GM12878 (cell line): Measurements from ENCODE around the gene WDR76. TPM values are rescaled to one million over a fixed set of nuclear protein-coding genes. Genes with fewer than 3 reads are reported as not detected.

Experiments
- ATAC-seq: fragments of 200-7000 bp; cut with Tn5 transposase; 3 replicates; pipeline ENCODE4 v1.9.1; 2020; ENCODE audit warnings: mild to moderate bottlenecking, moderate library complexity
- BruUV-seq: library from RNA; stranded (reverse); fragments of 400-500 nt; replicated peaks from 2 replicates; lab custom pipeline; 2021; lab: Mats Ljungman, UMichigan
- CTCF ChIA-PET: fragments of 300-600 bp; sonication (Branson Sonifier 250); formaldehyde crosslinking; extraction: SDS; loops from one replicate; lab custom pipeline; 2021; ENCODE audit warnings: inconsistent platforms; lab: Yijun Ruan, JAX
- POLR2A ChIA-PET: fragments of 350-600 bp; formaldehyde crosslinking; extraction: SDS; loops from one replicate; lab custom pipeline; 2021; ENCODE audit warnings: inconsistent platforms; lab: Charles Lee
- RAD21 ChIA-PET: fragments of 300-600 bp; sonication (Branson Sonifier 250); formaldehyde crosslinking; loops from one replicate; lab custom pipeline; 2023; ENCODE audit warnings: antibody characterized with exemption; ENCODE audit not compliant: unreplicated experiment; lab: Charles Lee
- SMC1A ChIA-PET: fragments of 300-600 bp; sonication (Branson Sonifier 250); formaldehyde crosslinking; loops from one replicate; lab custom pipeline; 2023; ENCODE audit not compliant: unreplicated experiment, uncharacterized antibody; lab: Charles Lee
- DNase-seq: peaks from one replicate; pipeline ENCODE4 v3.0.0-alpha.2; 2011; ENCODE audit warnings: low read depth, low spot score
- FAIRE-seq: peaks from 3 replicates; lab custom pipeline; 2011; peaks lifted over from hg19 to GRCh38; lab: Jason Lieb, UNC
- H2AFZ ChIP-seq: 2 replicates; pipeline ENCODE4 v1.6.0; 2011; ENCODE audit warnings: low read depth, low read length, control low read depth; ENCODE audit not compliant: control insufficient read depth
- H3K27ac ChIP-seq: 2 replicates; pipeline ENCODE4 v1.5.1; 2011; ENCODE audit warnings: control low read depth; ENCODE audit not compliant: control insufficient read depth, insufficient read depth
- H3K27me3 ChIP-seq, 2 experiments: replicated peaks in 1 of 2; 2 replicates each; pipeline versions ENCODE4 v1.6.0 to v1.6.1; 2011; ENCODE audit warnings: low read length in 1 of 2; ENCODE audit not compliant: control insufficient read depth in 2 of 2, insufficient read depth in 2 of 2
- H3K36me3 ChIP-seq, 2 experiments: 2 replicates each; pipeline ENCODE4 v1.5.1; 2011; ENCODE audit warnings: low read length in 1 of 2; ENCODE audit not compliant: control insufficient read depth in 2 of 2, insufficient read depth in 2 of 2
- H3K4me1 ChIP-seq: 2 replicates; pipeline ENCODE4 v1.6.1; 2011; ENCODE audit warnings: mild to moderate bottlenecking, low read length, moderate library complexity, mixed read lengths; ENCODE audit not compliant: control insufficient read depth, insufficient read depth
- H3K4me2 ChIP-seq: 2 replicates; pipeline ENCODE4 v1.6.0; 2011; ENCODE audit warnings: control low read depth; ENCODE audit not compliant: control insufficient read depth, insufficient read depth
- H3K4me3 ChIP-seq: fragments of 200-600 bp; sonication (generic); 2 replicates; pipeline ENCODE4 v1.5.1; 2016
- H3K79me2 ChIP-seq: 2 replicates; pipeline ENCODE4 v1.6.0; 2011; ENCODE audit warnings: low read length; ENCODE audit not compliant: control insufficient read depth, insufficient read depth
- H3K9ac ChIP-seq: 2 replicates; pipeline ENCODE4 v1.8.0; 2011; ENCODE audit warnings: low read length, control low read depth, mixed read lengths; ENCODE audit not compliant: control insufficient read depth, insufficient read depth
- H3K9me3 ChIP-seq: replicated peaks from 3 replicates; pipeline ENCODE4 v1.5.1; 2011; ENCODE audit warnings: mild to moderate bottlenecking, low read length; ENCODE audit not compliant: control insufficient read depth, insufficient read depth
- H4K20me1 ChIP-seq: 2 replicates; pipeline ENCODE4 v1.6.0; 2011; ENCODE audit not compliant: control insufficient read depth, insufficient read depth
- NFXL1 ChIP-seq: fragments of 450-650 bp; IDR thresholded peaks from 2 replicates; pipeline ENCODE4 v1.6.1; 2017; ENCODE audit warnings: antibody characterized with exemption, mild to moderate bottlenecking, borderline replicate concordance
- NR2F1 ChIP-seq: fragments of 450-650 bp; conservative IDR thresholded peaks from 2 replicates; pipeline ENCODE4 v1.6.1; 2017; ENCODE audit warnings: mild to moderate bottlenecking
- ZNF217 ChIP-seq: fragments of 450-650 bp; IDR thresholded peaks from 2 replicates; pipeline ENCODE4 v1.6.1; 2017; ENCODE audit warnings: antibody characterized with exemption, mild to moderate bottlenecking
- WGBS: methylation state at CpG from one replicate; pipeline ENCODE4 v1.1.6; 2016; ENCODE audit warnings: low lambda C conversion rate; ENCODE audit not compliant: insufficient replicate concordance, insufficient coverage; ENCODE audit errors: missing lambda C conversion rate; 5-methylcytosine and 5-hydroxymethylcytosine counted together
- in situ Hi-C: fragments of 300-500 bp; cut with MboI; formaldehyde crosslinking; loops from 9 replicates; pipeline ENCODE4 v1.14.3; 2018; ENCODE audit warnings: mixed read lengths
- intact Hi-C: fragments of 100-400 bp; cut with micrococcal nuclease; formaldehyde crosslinking; loops from one replicate; pipeline ENCODE4 v1.14.2; 2022; ENCODE audit not compliant: unreplicated experiment
- polyA plus RNA-seq, 11 experiments: library from polyadenylated mRNA; depleted of rRNA in 4 of 11; unstranded in 6 of 11; stranded (reverse) in 5 of 11; fragments of >200 nt; fragmentation: Nextera tagmentation in 4 of 11; fragmentation: Illumina TruSeq in 1 of 11; extraction: Ambion mirVana in 4 of 11; extraction: Trizol in 1 of 11; gene quantifications; 1 replicate in 1 of 11; 2 replicates in 10 of 11; pipeline versions ENCODE4 v1.2.1 to v1.2.3, GENCODE V29; 2011 to 2016; ENCODE audit warnings: inconsistent platforms in 2 of 11, missing spikeins in 2 of 11, low read depth in 1 of 11
- total RNA-seq, 4 experiments: library from RNA; depleted of rRNA in 3 of 4; stranded (reverse); fragments of >200 nt in 3 of 4; fragmentation: Illumina TruSeq in 1 of 4; extraction: Trizol in 1 of 4; gene quantifications; 2 replicates each; pipeline versions ENCODE4 v1.2.1 to v1.2.3, GENCODE V29; 2013 to 2021

The WDR76 gene
- total and polyA plus RNA-seq, 10 of the 15 experiments (the other 5 are each of a cell fraction or from before 2014, with no cell fraction given): 8.0 to 59.7 (median 34.5) TPM

DNA sequence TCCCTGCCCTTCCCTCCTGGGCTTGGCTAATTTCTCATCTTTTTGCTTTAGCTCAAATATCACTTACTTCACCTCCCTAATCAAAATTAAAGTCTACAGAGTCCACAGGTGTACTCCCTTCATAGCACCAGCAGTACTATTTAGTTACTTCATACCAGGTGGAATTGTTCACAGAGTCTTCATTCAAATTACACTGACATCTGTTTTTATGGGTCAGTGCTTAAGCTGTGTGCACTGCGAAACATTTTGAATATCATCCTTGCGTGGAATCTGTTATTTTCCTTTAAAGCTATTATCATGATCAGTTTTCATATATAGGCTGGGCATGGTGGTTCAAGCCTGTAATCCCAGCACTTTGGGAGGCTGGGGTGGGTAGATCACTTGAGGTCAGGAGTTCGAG lies 37.4 kb upstream of the WDR76 start:
- peak overlapping the region; percentile 94 for H3K27ac ChIP-seq
- H2AFZ ChIP-seq: peak overlapping the region; percentile 95
- no peaks in the 10 kb centered on the region for H3K9me3 ChIP-seq
- no TSS peak for BruUV-seq
- H3K9ac ChIP-seq: peak overlapping the region; percentile 69
- ChIA-PET RAD21 (interaction anchor here (0.9 to 3.6 kb wide), 9 partner anchors 11 to 54 kb away, joined by 4 to 54 read pairs (median 8); partner anchors contain the start of genes ELL3, HYPK, MFAP1 and SERINC4), CTCF (interaction anchor here (0.6 to 7.1 kb wide), 6 partner anchors 13 to 155 kb away, joined by 3 to 72 read pairs (median 6); partner anchors contain the start of gene ELL3), SMC1A (interaction anchor here (1.3 to 9.4 kb wide), 10 partner anchors 11 to 54 kb away, joined by 3 to 129 read pairs (median 6); partner anchors contain the start of genes ELL3, HYPK, MFAP1 and SERINC4), POLR2A (interaction anchor here (0.6 to 6.5 kb wide), 15 partner anchors 8 to 54 kb away, joined by 3 to 59 read pairs (median 5); partner anchors contain the start of genes ELL3, HYPK, MFAP1 and SERINC4)
- intact Hi-C loops (no loop called here), in situ Hi-C loops (loop anchor here (10.0 to 25.0 kb wide), 2 partner anchors 55 to 1527 kb away; partner anchors contain the start of genes GANC and TMEM87A)
- FAIRE-seq (no peak), DNase-seq (peak; percentile 30), ATAC-seq (no peak)
- peak overlapping the region; percentile 36; the same call in 1 of the 2 replicates for H3K4me3 ChIP-seq
- peaks cover 31% of the 10 kb centered on the region for H3K4me1 ChIP-seq
- no peak for TF ChIP-seq NFXL1
- TF ChIP-seq ZNF217: peak; percentile 67; the same call in 1 of the 2 replicates
- TF ChIP-seq NR2F1: peak; percentile 76; the same call in 1 of the 2 replicates
- peaks cover 23% of the 10 kb centered on the region for H3K79me2 ChIP-seq
- H3K27me3 ChIP-seq: no peaks in the 10 kb centered on the region
- 23% methylated on average over 3 of the region's 3 CpGs for WGBS
- H3K36me3 ChIP-seq: peaks cover 3 to 10% of the 10 kb centered on the region in 2 experiments; a peak in 2 of 4 replicates
- no peaks in the 10 kb centered on the region for H4K20me1 ChIP-seq
- H3K4me2 ChIP-seq: peak overlapping the region; percentile 96
